ENCODE results near the gene RSAD2. TPM values are rescaled to one million over a fixed set of nuclear protein-coding genes. Genes with fewer than 3 reads are reported as not detected.

Gene RSAD2
- total and polyA plus RNA-seq, 9 of the 15 experiments (the other 6 are each of a cell fraction or from before 2014, with no cell fraction given) = 0.15 to 1.4 (median 0.28) TPM

DNA sequence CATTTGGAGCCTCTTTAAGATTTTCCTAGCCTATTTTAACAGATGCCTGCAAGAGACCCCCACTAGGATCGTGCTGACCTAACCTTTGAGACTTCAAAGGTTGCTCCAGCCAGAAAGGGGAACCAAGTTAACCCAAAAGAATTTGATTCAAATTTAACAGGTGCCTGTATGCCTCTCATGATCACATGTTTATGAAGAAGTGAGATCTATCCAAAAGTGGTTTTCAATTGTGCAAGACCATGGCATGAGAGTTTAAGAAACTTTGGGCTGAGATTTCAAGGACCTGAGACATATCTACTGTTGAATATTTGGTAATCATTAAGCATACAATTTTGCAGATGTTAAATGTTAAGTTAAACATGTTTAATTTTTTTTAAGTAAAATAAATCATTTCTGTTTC, 1.3 kb upstream of the RSAD2 start:
- Histone ChIP-seq H2AFZ (ENCODE audit: low read depth, low read length) (no peak overlapping the region), H3K9me3 (replicated peaks; ENCODE audit: control insufficient read depth, insufficient read depth, low read depth, low read length) (peaks cover 22% of the 10 kb centered on the region), H3K4me2 (ENCODE audit: insufficient read depth, low read length) (no peak overlapping the region), H3K79me2 (ENCODE audit: control insufficient read depth, insufficient read depth, low read length) (no peaks in the 10 kb centered on the region), H3K9ac (ENCODE audit: insufficient read depth in 1 of 2, low read depth in 2 of 2, low read length in 2 of 2) (no peak overlapping the region), H3K9me1 (ENCODE audit: control insufficient read depth, insufficient read depth, low read length) (no peaks in the 10 kb centered on the region), H3K4me1 (replicated peaks in 1 of 2; ENCODE audit: control insufficient read depth in 2 of 2, insufficient read depth in 2 of 2, low read length in 2 of 2) (peaks cover 3 to 20% of the 10 kb centered on the region in 2 experiments; a peak in 4 of 5 replicates), H3K36me3 (ENCODE audit: control insufficient read depth, insufficient read depth, low read length) (no peaks in the 10 kb centered on the region), H3K27ac (ENCODE audit: extremely low read depth, low read depth, low read length) (no peak overlapping the region), H4K20me1 (replicated peaks; ENCODE audit: control insufficient read depth, insufficient read depth, low read length) (no peaks in the 10 kb centered on the region), H3K27me3 (ENCODE audit: control insufficient read depth in 2 of 2, insufficient read depth in 2 of 2, low read length in 2 of 2) (no peaks in the 10 kb centered on the region), H3K4me3 (no peak overlapping the region)
- in situ Hi-C loops (cut with MboI) = no loop called here
- CTCF ChIA-PET (ENCODE audit: low intra/inter-chr PET ratio) = no interaction called here
- DNase-seq (ENCODE audit: extremely low read depth in 1 of 4, low spot score in 3 of 4) (no peak), FAIRE-seq (no peak), ATAC-seq (no peak)
- TF ChIP-seq EWSR1 (IDR thresholded peaks at IDR 0.05; ENCODE audit: borderline replicate concordance, low read depth, partially characterized antibody) (no peak), HNRNPK (IDR thresholded peaks at IDR 0.05; ENCODE audit: low read depth, low read length, poor library complexity, severe bottlenecking) (no peak), POLR2AphosphoS5 (IDR thresholded peaks at IDR 0.05; ENCODE audit: control insufficient read depth, insufficient read depth, low read depth, low read length) (no peak), CEBPB (tag; IDR thresholded peaks at IDR 0.05) (no peak), MEIS2 (IDR thresholded peaks at IDR 0.05; ENCODE audit: partially characterized antibody) (no peak), CBFA2T3 (IDR thresholded peaks at IDR 0.05) (no peak), KLF10 (CRISPR knock-in tag; IDR thresholded peaks at IDR 0.05) (no peak), RNF2 (IDR thresholded peaks at IDR 0.05) (no peak), ZNF23 (CRISPR knock-in tag; IDR thresholded peaks at IDR 0.05) (no peak), JUN (IDR thresholded peaks at IDR 0.05; ENCODE audit: borderline replicate concordance, low read depth, low read length) (no peak), JUN (CRISPR knock-in tag; IDR thresholded peaks at IDR 0.05; ENCODE audit: borderline replicate concordance) (no peak), BRF1 (IDR thresholded peaks at IDR 0.05; ENCODE audit: borderline replicate concordance, extremely low read depth, insufficient read length) (no peak), POLR2G (IDR thresholded peaks at IDR 0.05; ENCODE audit: low read depth, low read length) (no peak), NCOA6 (IDR thresholded peaks at IDR 0.05) (no peak), KLF1 (tag; IDR thresholded peaks at IDR 0.05) (no peak)
- TF ChIP-seq, protein P1, sequence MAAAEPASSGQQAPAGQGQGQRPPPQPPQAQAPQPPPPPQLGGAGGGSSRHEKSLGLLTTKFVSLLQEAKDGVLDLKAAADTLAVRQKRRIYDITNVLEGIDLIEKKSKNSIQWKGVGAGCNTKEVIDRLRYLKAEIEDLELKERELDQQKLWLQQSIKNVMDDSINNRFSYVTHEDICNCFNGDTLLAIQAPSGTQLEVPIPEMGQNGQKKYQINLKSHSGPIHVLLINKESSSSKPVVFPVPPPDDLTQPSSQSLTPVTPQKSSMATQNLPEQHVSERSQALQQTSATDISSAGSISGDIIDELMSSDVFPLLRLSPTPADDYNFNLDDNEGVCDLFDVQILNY (CRISPR knock-in tag; IDR thresholded peaks at IDR 0.05) = no peak
- TF ChIP-seq, protein P2, sequence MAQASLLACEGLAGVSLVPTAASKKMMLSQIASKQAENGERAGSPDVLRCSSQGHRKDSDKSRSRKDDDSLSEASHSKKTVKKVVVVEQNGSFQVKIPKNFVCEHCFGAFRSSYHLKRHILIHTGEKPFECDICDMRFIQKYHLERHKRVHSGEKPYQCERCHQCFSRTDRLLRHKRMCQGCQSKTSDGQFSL (CRISPR knock-in tag; IDR thresholded peaks at IDR 0.05) = no peak
- TF ChIP-seq, protein P2 (tag; IDR thresholded peaks at IDR 0.05) = no peak
- TF ChIP-seq, protein P3, sequence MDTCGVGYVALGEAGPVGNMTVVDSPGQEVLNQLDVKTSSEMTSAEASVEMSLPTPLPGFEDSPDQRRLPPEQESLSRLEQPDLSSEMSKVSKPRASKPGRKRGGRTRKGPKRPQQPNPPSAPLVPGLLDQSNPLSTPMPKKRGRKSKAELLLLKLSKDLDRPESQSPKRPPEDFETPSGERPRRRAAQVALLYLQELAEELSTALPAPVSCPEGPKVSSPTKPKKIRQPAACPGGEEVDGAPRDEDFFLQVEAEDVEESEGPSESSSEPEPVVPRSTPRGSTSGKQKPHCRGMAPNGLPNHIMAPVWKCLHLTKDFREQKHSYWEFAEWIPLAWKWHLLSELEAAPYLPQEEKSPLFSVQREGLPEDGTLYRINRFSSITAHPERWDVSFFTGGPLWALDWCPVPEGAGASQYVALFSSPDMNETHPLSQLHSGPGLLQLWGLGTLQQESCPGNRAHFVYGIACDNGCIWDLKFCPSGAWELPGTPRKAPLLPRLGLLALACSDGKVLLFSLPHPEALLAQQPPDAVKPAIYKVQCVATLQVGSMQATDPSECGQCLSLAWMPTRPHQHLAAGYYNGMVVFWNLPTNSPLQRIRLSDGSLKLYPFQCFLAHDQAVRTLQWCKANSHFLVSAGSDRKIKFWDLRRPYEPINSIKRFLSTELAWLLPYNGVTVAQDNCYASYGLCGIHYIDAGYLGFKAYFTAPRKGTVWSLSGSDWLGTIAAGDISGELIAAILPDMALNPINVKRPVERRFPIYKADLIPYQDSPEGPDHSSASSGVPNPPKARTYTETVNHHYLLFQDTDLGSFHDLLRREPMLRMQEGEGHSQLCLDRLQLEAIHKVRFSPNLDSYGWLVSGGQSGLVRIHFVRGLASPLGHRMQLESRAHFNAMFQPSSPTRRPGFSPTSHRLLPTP (IDR thresholded peaks at IDR 0.05; ENCODE audit: borderline replicate concordance, extremely low read depth, insufficient read length) = no peak
- 38% methylated on average over 1 of the region's 1 CpG for WGBS (ENCODE audit: insufficient coverage, low coverage, missing lambda C conversion rate)
- POLR2A ChIA-PET = interaction anchor here (2.4 kb wide), 1 partner anchor 12 kb away, joined by 7 read pairs; no protein-coding TSS in a partner anchor
- no TSS peak for BruUV-seq (replicated peaks)
- intact Hi-C loops (cut with micrococcal nuclease) = no loop called here
